Chondrocyte (in vitro differentiated cells): ENCODE data around the gene PCYT1B. TPM values are rescaled to one million over a fixed set of nuclear protein-coding genes. Genes with fewer than 3 reads are reported as not detected.

Experiments used
- DNase-seq: peaks from one replicate; pipeline ENCODE4 v3.0.0; 2021; ENCODE audit warnings: mixed read lengths, low spot score
- H3K27ac Mint-ChIP-seq: one replicate; pipeline ENCODE4 v1.8.0; 2021; ENCODE audit warnings: mild to moderate bottlenecking, moderate library complexity, mixed read lengths; ENCODE audit not compliant: unreplicated experiment
- H3K27me3 Mint-ChIP-seq: 2 replicates; pipeline ENCODE4 v1.8.0; 2021; ENCODE audit warnings: low read depth, mixed read lengths
- H3K36me3 Mint-ChIP-seq: 2 replicates; pipeline ENCODE4 v1.8.0; 2021; ENCODE audit warnings: low read depth, mixed read lengths
- H3K4me1 Mint-ChIP-seq: 2 replicates; pipeline ENCODE4 v1.8.0; 2021; ENCODE audit warnings: low read depth, mild to moderate bottlenecking, mixed read lengths
- H3K4me3 Mint-ChIP-seq: one replicate; pipeline ENCODE4 v1.8.0; 2021; ENCODE audit warnings: mild to moderate bottlenecking, moderate library complexity, mixed read lengths; ENCODE audit not compliant: unreplicated experiment
- H3K9me3 Mint-ChIP-seq: 2 replicates; pipeline ENCODE4 v1.8.0; 2021; ENCODE audit warnings: low read depth, mixed read lengths
- total RNA-seq: library from RNA; stranded (reverse); gene quantifications from 3 replicates; pipeline ENCODE4 v1.2.1, GENCODE V29; 2021
- TF ChIP-seq, protein P1 (sequence below): fragments of 200-600 bp; sonication (generic); IDR thresholded peaks from 2 replicates; pipeline ENCODE4 v1.5.0; 2021; ENCODE audit warnings: antibody characterized with exemption, mild to moderate bottlenecking, moderate library complexity

PCYT1B gene
- total RNA-seq, 1 donor from 2014 or later = 4.5 TPM

DNA sequence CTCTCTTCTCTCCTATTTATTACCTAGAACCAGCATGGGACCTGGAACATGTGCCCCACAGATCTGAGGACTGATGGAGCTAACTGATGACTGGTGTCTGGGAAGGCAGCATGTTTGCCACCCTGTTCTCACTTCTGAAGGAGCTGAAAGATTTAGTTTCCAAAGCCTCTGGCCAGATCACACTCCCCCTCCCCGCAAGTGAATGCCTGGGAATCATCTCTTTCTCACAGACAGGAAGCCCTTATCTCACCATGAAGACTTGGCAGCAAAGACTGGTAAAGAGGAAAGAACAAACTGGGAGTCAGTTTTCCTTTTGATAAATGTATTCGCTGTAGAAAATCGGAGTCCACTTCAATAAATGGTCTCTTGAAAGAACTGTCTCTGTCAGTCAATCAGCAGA, 21.0 kb upstream of the PCYT1B start:
- Mint-ChIP-seq H3K4me3 (no peak overlapping the region), H3K4me1 (peaks cover 6% of the 10 kb centered on the region), H3K27me3 (peaks cover 10% of the 10 kb centered on the region), H3K27ac (peak overlapping the region; percentile 37), H3K36me3 (no peaks in the 10 kb centered on the region), H3K9me3 (no peaks in the 10 kb centered on the region)
- TF ChIP-seq, protein P1, sequence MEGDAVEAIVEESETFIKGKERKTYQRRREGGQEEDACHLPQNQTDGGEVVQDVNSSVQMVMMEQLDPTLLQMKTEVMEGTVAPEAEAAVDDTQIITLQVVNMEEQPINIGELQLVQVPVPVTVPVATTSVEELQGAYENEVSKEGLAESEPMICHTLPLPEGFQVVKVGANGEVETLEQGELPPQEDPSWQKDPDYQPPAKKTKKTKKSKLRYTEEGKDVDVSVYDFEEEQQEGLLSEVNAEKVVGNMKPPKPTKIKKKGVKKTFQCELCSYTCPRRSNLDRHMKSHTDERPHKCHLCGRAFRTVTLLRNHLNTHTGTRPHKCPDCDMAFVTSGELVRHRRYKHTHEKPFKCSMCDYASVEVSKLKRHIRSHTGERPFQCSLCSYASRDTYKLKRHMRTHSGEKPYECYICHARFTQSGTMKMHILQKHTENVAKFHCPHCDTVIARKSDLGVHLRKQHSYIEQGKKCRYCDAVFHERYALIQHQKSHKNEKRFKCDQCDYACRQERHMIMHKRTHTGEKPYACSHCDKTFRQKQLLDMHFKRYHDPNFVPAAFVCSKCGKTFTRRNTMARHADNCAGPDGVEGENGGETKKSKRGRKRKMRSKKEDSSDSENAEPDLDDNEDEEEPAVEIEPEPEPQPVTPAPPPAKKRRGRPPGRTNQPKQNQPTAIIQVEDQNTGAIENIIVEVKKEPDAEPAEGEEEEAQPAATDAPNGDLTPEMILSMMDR = no peak
- no peak for DNase-seq

DNA sequence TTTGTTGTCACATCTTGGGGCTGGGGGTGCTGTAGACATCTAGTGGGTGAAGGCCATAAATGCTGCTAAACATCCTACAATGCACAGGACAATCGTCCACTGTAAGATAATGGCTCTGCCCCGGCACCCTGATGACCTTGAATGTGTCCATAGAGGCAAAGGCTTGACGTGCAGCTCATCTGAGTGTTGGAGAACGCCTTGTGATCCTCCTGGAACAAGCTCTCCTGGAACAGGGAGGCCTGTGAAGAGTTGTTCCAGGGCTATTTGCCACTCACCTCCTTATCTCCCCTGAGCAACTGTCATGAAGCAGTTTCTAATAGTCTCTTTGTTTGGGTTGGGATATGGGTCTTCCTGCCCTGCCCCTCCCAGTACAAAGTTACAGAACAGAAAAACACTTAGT, 15.2 kb upstream of the PCYT1B start:
- Mint-ChIP-seq H3K36me3 (no peaks in the 10 kb centered on the region), H3K4me1 (no peaks in the 10 kb centered on the region)
- DNase-seq = no peak

DNA sequence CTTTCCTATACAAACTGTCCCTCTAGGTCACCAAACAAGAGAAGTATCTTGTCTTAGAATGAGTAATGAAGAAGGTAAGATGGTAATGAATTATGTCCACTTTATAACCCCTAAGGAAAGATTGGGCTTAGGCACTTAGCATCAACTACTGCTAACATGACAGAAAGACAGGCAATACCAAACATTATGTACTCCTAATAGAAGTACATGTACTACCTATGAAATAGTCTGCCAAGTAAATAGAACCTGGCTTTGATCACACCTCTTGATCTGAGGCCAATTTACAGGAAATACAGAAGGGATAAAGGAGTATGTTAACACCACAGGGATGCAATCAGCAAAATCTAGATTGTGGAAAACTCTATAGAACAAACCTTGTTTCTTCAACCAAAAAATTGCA, 14.1 kb upstream of the PCYT1B start:
- TF ChIP-seq, protein P1 = no peak
- Mint-ChIP-seq H3K4me3 (no peak overlapping the region), H3K9me3 (no peaks in the 10 kb centered on the region), H3K4me1 (no peaks in the 10 kb centered on the region), H3K27ac (no peak overlapping the region), H3K27me3 (peaks cover 11% of the 10 kb centered on the region), H3K36me3 (no peaks in the 10 kb centered on the region)
- no peak for DNase-seq

More for the DNA sequence above, 15.2 kb upstream of the PCYT1B start:
- Mint-ChIP-seq H3K9me3 (no peaks in the 10 kb centered on the region), H3K4me3 (no peak overlapping the region), H3K27me3 (peaks cover 12% of the 10 kb centered on the region), H3K27ac (no peak overlapping the region)
- TF ChIP-seq, protein P1 = no peak

DNA sequence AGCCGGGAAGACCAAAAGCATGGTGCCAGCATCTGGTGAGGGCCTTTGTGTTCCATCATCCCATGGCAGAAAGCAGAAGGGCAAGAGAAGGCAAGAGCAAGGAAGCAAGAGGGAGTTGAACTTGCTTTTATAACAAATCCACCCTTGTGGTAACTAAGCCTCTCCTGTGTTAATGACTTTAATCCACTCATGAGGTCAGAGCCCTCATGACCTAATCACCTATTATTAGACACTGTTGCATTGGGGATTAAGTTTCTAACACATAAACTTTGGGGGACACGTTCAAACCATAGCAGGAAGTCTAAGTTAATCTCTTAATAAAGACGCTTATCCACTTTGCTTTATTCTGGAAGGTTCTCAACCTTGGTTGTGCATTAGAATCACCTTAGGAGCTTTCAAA, 12.5 kb upstream of the PCYT1B start:
- no peak for DNase-seq
- H3K4me1 Mint-ChIP-seq = no peaks in the 10 kb centered on the region
- no peak overlapping the region for H3K4me3 Mint-ChIP-seq
- H3K27me3 Mint-ChIP-seq = peaks cover 9% of the 10 kb centered on the region
- no peaks in the 10 kb centered on the region for H3K36me3 Mint-ChIP-seq
- H3K9me3 Mint-ChIP-seq = no peaks in the 10 kb centered on the region
- H3K27ac Mint-ChIP-seq = no peak overlapping the region
- TF ChIP-seq, protein P1 = no peak

DNA sequence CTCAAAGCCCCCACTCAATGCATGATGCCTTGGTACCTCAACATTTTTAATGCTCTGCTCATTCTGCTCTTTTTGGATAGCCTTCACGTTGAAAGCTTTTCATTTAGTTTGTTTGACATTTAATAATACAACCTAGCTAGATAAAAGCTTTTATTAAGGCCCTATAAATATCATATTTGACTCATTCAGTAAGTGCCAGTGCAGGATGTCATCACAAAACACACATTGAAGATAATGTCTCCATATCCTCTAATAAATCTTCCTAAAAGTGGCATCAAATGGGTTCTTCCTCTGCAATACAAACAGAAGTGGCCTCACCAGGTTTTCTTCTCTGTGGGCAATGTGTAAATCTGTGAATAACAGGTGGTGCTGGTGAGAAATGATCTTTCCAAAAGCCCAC, 12.0 kb upstream of the PCYT1B start:
- Mint-ChIP-seq H3K27me3 (peaks cover 9% of the 10 kb centered on the region), H3K4me1 (no peaks in the 10 kb centered on the region), H3K36me3 (no peaks in the 10 kb centered on the region), H3K27ac (no peak overlapping the region), H3K4me3 (no peak overlapping the region), H3K9me3 (no peaks in the 10 kb centered on the region)
- no peak for DNase-seq
- TF ChIP-seq, protein P1 = no peak
